HepG2 (cell line): Measurements from ENCODE around the gene ECHS1. TPM values are rescaled to one million over a fixed set of nuclear protein-coding genes. Genes with fewer than 3 reads are reported as not detected.

Experiments used
- CBX1 ChIP-seq: IDR thresholded peaks from one replicate; pipeline ENCODE4 v1.6.1; 2016; ENCODE audit warnings: antibody characterized with exemption, low read depth
- CBX5 ChIP-seq: sonication (generic); formaldehyde crosslinking; IDR thresholded peaks from 2 replicates; pipeline ENCODE4 v1.4.0; 2020; ENCODE audit warnings: missing genetic modification reagents, borderline replicate concordance
- CENPX ChIP-seq: sonication (generic); formaldehyde crosslinking; IDR thresholded peaks from 2 replicates; pipeline ENCODE4 v1.9.0; 2021; ENCODE audit warnings: mild to moderate bottlenecking, missing genetic modification reagents, moderate library complexity
- FOXC1 ChIP-seq: sonication (generic); formaldehyde crosslinking; IDR thresholded peaks from 2 replicates; pipeline ENCODE4 v1.8.0; 2022; ENCODE audit warnings: mild to moderate bottlenecking, missing genetic modification reagents, borderline replicate concordance
- KLF13 ChIP-seq: sonication (generic); formaldehyde crosslinking; IDR thresholded peaks from 2 replicates; pipeline ENCODE4 v1.4.0; 2020; ENCODE audit warnings: mild to moderate bottlenecking, missing genetic modification reagents
- LCORL ChIP-seq, 2 experiments: fragments of 450-650 bp in 1 of 2; sonication (generic) in 1 of 2; formaldehyde crosslinking in 1 of 2; IDR thresholded peaks; 2 replicates each; pipeline versions ENCODE4 v1.5.0 to v1.6.1; 2017 to 2020; ENCODE audit warnings: antibody characterized with exemption in 1 of 2, missing genetic modification reagents in 1 of 2
- MAF1 ChIP-seq: sonication (generic); formaldehyde crosslinking; IDR thresholded peaks from 2 replicates; pipeline ENCODE4 v1.5.0; 2020; ENCODE audit warnings: missing genetic modification reagents, borderline replicate concordance
- PHF21A ChIP-seq: sonication (generic); formaldehyde crosslinking; IDR thresholded peaks from 2 replicates; pipeline ENCODE4 v1.5.0; 2020; ENCODE audit warnings: mild to moderate bottlenecking, missing genetic modification reagents
- TBX3 ChIP-seq: fragments of 450-650 bp; IDR thresholded peaks from 2 replicates; pipeline ENCODE4 v1.6.1; 2017; ENCODE audit warnings: antibody characterized with exemption, mild to moderate bottlenecking, inconsistent platforms, borderline replicate concordance
- ZFP91 ChIP-seq: sonication (generic); formaldehyde crosslinking; IDR thresholded peaks from 2 replicates; pipeline ENCODE4 v1.9.0; 2022; ENCODE audit warnings: missing genetic modification reagents, mild to moderate bottlenecking, borderline replicate concordance
- ZNF280D ChIP-seq: sonication (generic); formaldehyde crosslinking; IDR thresholded peaks from 2 replicates; pipeline ENCODE4 v1.5.1; 2020; ENCODE audit warnings: mild to moderate bottlenecking, missing genetic modification reagents
- ZNF362 ChIP-seq: sonication (generic); formaldehyde crosslinking; IDR thresholded peaks from 2 replicates; pipeline ENCODE4 v1.4.0; 2020; ENCODE audit warnings: missing genetic modification reagents, mild to moderate bottlenecking, borderline replicate concordance
- ZNF44 ChIP-seq: sonication (generic); formaldehyde crosslinking; IDR thresholded peaks from 2 replicates; pipeline ENCODE4 v1.5.1; 2020; ENCODE audit warnings: mild to moderate bottlenecking, missing genetic modification reagents
- ZNF790 ChIP-seq: sonication (generic); formaldehyde crosslinking; IDR thresholded peaks from 2 replicates; pipeline ENCODE4 v1.8.0; 2022; ENCODE audit warnings: missing genetic modification reagents, mild to moderate bottlenecking, borderline replicate concordance
- polyA plus RNA-seq, 8 experiments: library from polyadenylated mRNA; depleted of rRNA in 3 of 8; stranded (reverse) in 7 of 8; unstranded in 1 of 8; fragments of >200 nt; fragmentation: Illumina TruSeq in 4 of 8; extraction: Trizol in 4 of 8; gene quantifications; 2 replicates each; pipeline versions ENCODE4 v1.2.1 to v1.2.3, GENCODE V29; 2011 to 2016; ENCODE audit warnings: low read depth in 4 of 8, missing spikeins in 1 of 8, mixed read lengths in 1 of 8; ENCODE audit not compliant: insufficient read depth in 1 of 8
- total RNA-seq, 5 experiments: library from RNA; depleted of rRNA; stranded (reverse); fragments of >200 nt; fragmentation: Illumina TruSeq; extraction: Trizol; gene quantifications; 2 replicates each; pipeline ENCODE4 v1.2.3, GENCODE V29; 2016; ENCODE audit warnings: low read depth in 1 of 5
- TF ChIP-seq, protein P1 (sequence below): sonication (generic); formaldehyde crosslinking; IDR thresholded peaks from 2 replicates; pipeline ENCODE4 v1.4.0; 2020; ENCODE audit warnings: low read depth, missing genetic modification reagents
- TF ChIP-seq, protein P2 (sequence below): sonication (generic); formaldehyde crosslinking; IDR thresholded peaks from 2 replicates; pipeline ENCODE4 v1.5.1; 2020; ENCODE audit warnings: mild to moderate bottlenecking, moderate library complexity, missing genetic modification reagents

ECHS1 gene
- total and polyA plus RNA-seq, 2 of the 13 experiments (the other 11 are each of a cell fraction or from before 2014, with no cell fraction given) = 32.7 to 195 TPM

GRCh38 chr10:133347710-133348517 lies 25.2 kb downstream of the ECHS1 start (continued):
- TF ChIP-seq, protein P1, sequence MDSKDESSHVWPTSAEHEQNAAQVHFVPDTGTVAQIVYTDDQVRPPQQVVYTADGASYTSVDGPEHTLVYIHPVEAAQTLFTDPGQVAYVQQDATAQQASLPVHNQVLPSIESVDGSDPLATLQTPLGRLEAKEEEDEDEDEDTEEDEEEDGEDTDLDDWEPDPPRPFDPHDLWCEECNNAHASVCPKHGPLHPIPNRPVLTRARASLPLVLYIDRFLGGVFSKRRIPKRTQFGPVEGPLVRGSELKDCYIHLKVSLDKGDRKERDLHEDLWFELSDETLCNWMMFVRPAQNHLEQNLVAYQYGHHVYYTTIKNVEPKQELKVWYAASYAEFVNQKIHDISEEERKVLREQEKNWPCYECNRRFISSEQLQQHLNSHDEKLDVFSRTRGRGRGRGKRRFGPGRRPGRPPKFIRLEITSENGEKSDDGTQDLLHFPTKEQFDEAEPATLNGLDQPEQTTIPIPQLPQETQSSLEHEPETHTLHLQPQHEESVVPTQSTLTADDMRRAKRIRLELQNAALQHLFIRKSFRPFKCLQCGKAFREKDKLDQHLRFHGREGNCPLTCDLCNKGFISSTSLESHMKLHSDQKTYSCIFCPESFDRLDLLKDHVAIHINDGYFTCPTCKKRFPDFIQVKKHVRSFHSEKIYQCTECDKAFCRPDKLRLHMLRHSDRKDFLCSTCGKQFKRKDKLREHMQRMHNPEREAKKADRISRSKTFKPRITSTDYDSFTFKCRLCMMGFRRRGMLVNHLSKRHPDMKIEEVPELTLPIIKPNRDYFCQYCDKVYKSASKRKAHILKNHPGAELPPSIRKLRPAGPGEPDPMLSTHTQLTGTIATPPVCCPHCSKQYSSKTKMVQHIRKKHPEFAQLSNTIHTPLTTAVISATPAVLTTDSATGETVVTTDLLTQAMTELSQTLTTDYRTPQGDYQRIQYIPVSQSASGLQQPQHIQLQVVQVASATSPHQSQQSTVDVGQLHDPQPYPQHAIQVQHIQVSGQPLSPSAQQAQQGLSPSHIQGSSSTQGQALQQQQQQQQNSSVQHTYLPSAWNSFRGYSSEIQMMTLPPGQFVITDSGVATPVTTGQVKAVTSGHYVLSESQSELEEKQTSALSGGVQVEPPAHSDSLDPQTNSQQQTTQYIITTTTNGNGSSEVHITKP (CRISPR knock-in tag) = no peak
- TF ChIP-seq FOXC1 (CRISPR knock-in tag) = 0 out of 2 replicates have a peak, but pooled peaks have one; percentile 52
- TF ChIP-seq ZNF44 (CRISPR knock-in tag) = no peak
- TF ChIP-seq ZFP91 (CRISPR knock-in tag) = peak; percentile 66; the same call in 1 of the 2 replicates
- peak; percentile 17; the same call in 1 of the 2 replicates for TF ChIP-seq ZNF280D
- TF ChIP-seq, protein P2, sequence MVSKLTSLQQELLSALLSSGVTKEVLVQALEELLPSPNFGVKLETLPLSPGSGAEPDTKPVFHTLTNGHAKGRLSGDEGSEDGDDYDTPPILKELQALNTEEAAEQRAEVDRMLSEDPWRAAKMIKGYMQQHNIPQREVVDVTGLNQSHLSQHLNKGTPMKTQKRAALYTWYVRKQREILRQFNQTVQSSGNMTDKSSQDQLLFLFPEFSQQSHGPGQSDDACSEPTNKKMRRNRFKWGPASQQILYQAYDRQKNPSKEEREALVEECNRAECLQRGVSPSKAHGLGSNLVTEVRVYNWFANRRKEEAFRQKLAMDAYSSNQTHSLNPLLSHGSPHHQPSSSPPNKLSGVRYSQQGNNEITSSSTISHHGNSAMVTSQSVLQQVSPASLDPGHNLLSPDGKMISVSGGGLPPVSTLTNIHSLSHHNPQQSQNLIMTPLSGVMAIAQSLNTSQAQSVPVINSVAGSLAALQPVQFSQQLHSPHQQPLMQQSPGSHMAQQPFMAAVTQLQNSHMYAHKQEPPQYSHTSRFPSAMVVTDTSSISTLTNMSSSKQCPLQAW = 0 out of 2 replicates have a peak, but pooled peaks have one; percentile 42
- peak; percentile 86 for TF ChIP-seq ZNF362 (CRISPR knock-in tag)
- TF ChIP-seq LCORL (IDR thresholded peaks at IDR 0.05) = no peak
- TF ChIP-seq LCORL (CRISPR knock-in tag; IDR thresholded peaks at IDR 0.05) = peak; percentile 76; the same call in 1 of the 2 replicates
- no peak; the same call in 1 of the 2 replicates for TF ChIP-seq CBX5 (CRISPR knock-in tag)
- TF ChIP-seq ZNF790 (CRISPR knock-in tag) = no peak
- peak; percentile 75 for TF ChIP-seq PHF21A (CRISPR knock-in tag)
- TF ChIP-seq TBX3 = no peak
- TF ChIP-seq KLF13 = no peak
- TF ChIP-seq CBX1 = no peak
- TF ChIP-seq MAF1 (CRISPR knock-in tag) = no peak
- no peak for TF ChIP-seq CENPX
